ENCODE data around the gene KCNAB2.

- TF ChIP-seq CTCF (IDR thresholded peaks at IDR 0.05), result no peak
- TF ChIP-seq POLR2A (IDR thresholded peaks at IDR 0.05), result no peak
Measured at GRCh38 chr1:6108476-6108875, 62.8 kb downstream of the KCNAB2 start.
